ENCODE results near the gene UXS1.

The UXS1 gene

GRCh38 chr2:106175086-106175850 is 18.8 kb downstream of the UXS1 start:
- Histone ChIP-seq H3K9me3 (ENCODE audit: low read length) (no peaks in the 10 kb centered on the region), H4K20me1 (ENCODE audit: insufficient read depth, low read length) (no peaks in the 10 kb centered on the region), H3K4me2 (ENCODE audit: low read length) (peak overlapping the region; percentile 14; the same call in 1 of the 2 replicates), H3K27me3 (ENCODE audit: insufficient read depth, low read length) (no peaks in the 10 kb centered on the region), H3K9ac (ENCODE audit: low read length) (peak overlapping the region; percentile 3; the same call in 1 of the 2 replicates), H3K9me2 (ENCODE audit: low read depth, low read length) (no peaks in the 10 kb centered on the region), H2AFZ (ENCODE audit: low read length) (no peak overlapping the region), H3K4me1 (ENCODE audit: insufficient read depth, low read length, severe bottlenecking) (peaks cover 21% of the 10 kb centered on the region), H3K36me3 (ENCODE audit: insufficient read depth, low read length) (no peaks in the 10 kb centered on the region), H3K4me3 (ENCODE audit: low read depth, low read length, poor library complexity, severe bottlenecking) (no peak overlapping the region), H3K27ac (ENCODE audit: low read depth, low read length, poor library complexity, severe bottlenecking) (peak overlapping the region; percentile 71), H3F3A (ENCODE audit: insufficient read depth, low read length) (no peaks in the 10 kb centered on the region), H3K79me2 (ENCODE audit: insufficient read depth, low read length) (no peaks in the 10 kb centered on the region)
- TF ChIP-seq EZH2 (IDR thresholded peaks at IDR 0.05; ENCODE audit: borderline replicate concordance, low read length) (no peak), CTCF (IDR thresholded peaks at IDR 0.05; ENCODE audit: low read length) (no peak)

GRCh38 chr2:106174056-106174455 is 20.0 kb downstream of the UXS1 start:
- Histone ChIP-seq H3K9me3 (ENCODE audit: low read length) (no peaks in the 10 kb centered on the region), H3K9ac (ENCODE audit: low read length) (no peak overlapping the region), H3K4me2 (ENCODE audit: low read length) (no peak overlapping the region), H3K4me3 (ENCODE audit: low read depth, low read length, poor library complexity, severe bottlenecking) (no peak overlapping the region), H3K27me3 (ENCODE audit: insufficient read depth, low read length) (no peaks in the 10 kb centered on the region), H3K9me2 (ENCODE audit: low read depth, low read length) (no peaks in the 10 kb centered on the region), H3K4me1 (ENCODE audit: insufficient read depth, low read length, severe bottlenecking) (peaks cover 29% of the 10 kb centered on the region), H3K79me2 (ENCODE audit: insufficient read depth, low read length) (no peaks in the 10 kb centered on the region), H2AFZ (ENCODE audit: low read length) (no peak overlapping the region), H4K20me1 (ENCODE audit: insufficient read depth, low read length) (no peaks in the 10 kb centered on the region), H3K27ac (ENCODE audit: low read depth, low read length, poor library complexity, severe bottlenecking) (no peak overlapping the region), H3K36me3 (ENCODE audit: insufficient read depth, low read length) (no peaks in the 10 kb centered on the region), H3F3A (ENCODE audit: insufficient read depth, low read length) (no peaks in the 10 kb centered on the region)
- no peak for TF ChIP-seq EZH2 (IDR thresholded peaks at IDR 0.05; ENCODE audit: borderline replicate concordance, low read length)
- TF ChIP-seq CTCF (IDR thresholded peaks at IDR 0.05; ENCODE audit: low read length), result no peak

- no peak for TF ChIP-seq CTCF (IDR thresholded peaks at IDR 0.05; ENCODE audit: low read length)
- TF ChIP-seq EZH2 (IDR thresholded peaks at IDR 0.05; ENCODE audit: borderline replicate concordance, low read length), result no peak
- Histone ChIP-seq H3K9ac (ENCODE audit: low read length) (no peak overlapping the region), H3K79me2 (ENCODE audit: insufficient read depth, low read length) (no peaks in the 10 kb centered on the region), H2AFZ (ENCODE audit: low read length) (no peak overlapping the region), H3K9me3 (ENCODE audit: low read length) (no peaks in the 10 kb centered on the region), H3K4me1 (ENCODE audit: insufficient read depth, low read length, severe bottlenecking) (peaks cover 39% of the 10 kb centered on the region), H3K4me2 (ENCODE audit: low read length) (no peak overlapping the region), H3K4me3 (ENCODE audit: low read depth, low read length, poor library complexity, severe bottlenecking) (no peak overlapping the region), H4K20me1 (ENCODE audit: insufficient read depth, low read length) (no peaks in the 10 kb centered on the region), H3K27me3 (ENCODE audit: insufficient read depth, low read length) (no peaks in the 10 kb centered on the region), H3K36me3 (ENCODE audit: insufficient read depth, low read length) (no peaks in the 10 kb centered on the region), H3K9me2 (ENCODE audit: low read depth, low read length) (no peaks in the 10 kb centered on the region), H3F3A (ENCODE audit: insufficient read depth, low read length) (no peaks in the 10 kb centered on the region), H3K27ac (ENCODE audit: low read depth, low read length, poor library complexity, severe bottlenecking) (no peak overlapping the region)
These were observed 21.5 kb downstream of the UXS1 start for GRCh38 chr2:106172649-106173048.

Measured in OCI-LY1 (cell line).